GM12878 (cell line): ENCODE data around the gene HSD3B2. TPM values are rescaled to one million over a fixed set of nuclear protein-coding genes. Genes with fewer than 3 reads are reported as not detected.

Experiments used
- ATAC-seq: fragments of 200-7000 bp; cut with Tn5 transposase; 3 replicates; pipeline ENCODE4 v1.9.1; 2020; ENCODE audit warnings: mild to moderate bottlenecking, moderate library complexity
- BruUV-seq: library from RNA; stranded (reverse); fragments of 400-500 nt; replicated peaks from 2 replicates; lab custom pipeline; 2021; lab: Mats Ljungman, UMichigan
- CTCF ChIA-PET: fragments of 300-600 bp; sonication (Branson Sonifier 250); formaldehyde crosslinking; extraction: SDS; loops from one replicate; lab custom pipeline; 2021; ENCODE audit warnings: inconsistent platforms; lab: Yijun Ruan, JAX
- POLR2A ChIA-PET: fragments of 350-600 bp; formaldehyde crosslinking; extraction: SDS; loops from one replicate; lab custom pipeline; 2021; ENCODE audit warnings: inconsistent platforms; lab: Charles Lee
- RAD21 ChIA-PET: fragments of 300-600 bp; sonication (Branson Sonifier 250); formaldehyde crosslinking; loops from one replicate; lab custom pipeline; 2023; ENCODE audit warnings: antibody characterized with exemption; ENCODE audit not compliant: unreplicated experiment; lab: Charles Lee
- SMC1A ChIA-PET: fragments of 300-600 bp; sonication (Branson Sonifier 250); formaldehyde crosslinking; loops from one replicate; lab custom pipeline; 2023; ENCODE audit not compliant: unreplicated experiment, uncharacterized antibody; lab: Charles Lee
- DNase-seq: peaks from one replicate; pipeline ENCODE4 v3.0.0-alpha.2; 2011; ENCODE audit warnings: low read depth, low spot score
- FAIRE-seq: peaks from 3 replicates; lab custom pipeline; 2011; peaks lifted over from hg19 to GRCh38; lab: Jason Lieb, UNC
- H2AFZ ChIP-seq: 2 replicates; pipeline ENCODE4 v1.6.0; 2011; ENCODE audit warnings: low read depth, low read length, control low read depth; ENCODE audit not compliant: control insufficient read depth
- H3K27ac ChIP-seq: 2 replicates; pipeline ENCODE4 v1.5.1; 2011; ENCODE audit warnings: control low read depth; ENCODE audit not compliant: control insufficient read depth, insufficient read depth
- H3K27me3 ChIP-seq, 2 experiments: replicated peaks in 1 of 2; 2 replicates each; pipeline versions ENCODE4 v1.6.0 to v1.6.1; 2011; ENCODE audit warnings: low read length in 1 of 2; ENCODE audit not compliant: control insufficient read depth in 2 of 2, insufficient read depth in 2 of 2
- H3K36me3 ChIP-seq, 2 experiments: 2 replicates each; pipeline ENCODE4 v1.5.1; 2011; ENCODE audit warnings: low read length in 1 of 2; ENCODE audit not compliant: control insufficient read depth in 2 of 2, insufficient read depth in 2 of 2
- H3K4me1 ChIP-seq: 2 replicates; pipeline ENCODE4 v1.6.1; 2011; ENCODE audit warnings: mild to moderate bottlenecking, low read length, moderate library complexity, mixed read lengths; ENCODE audit not compliant: control insufficient read depth, insufficient read depth
- H3K4me2 ChIP-seq: 2 replicates; pipeline ENCODE4 v1.6.0; 2011; ENCODE audit warnings: control low read depth; ENCODE audit not compliant: control insufficient read depth, insufficient read depth
- H3K4me3 ChIP-seq: fragments of 200-600 bp; sonication (generic); 2 replicates; pipeline ENCODE4 v1.5.1; 2016
- H3K79me2 ChIP-seq: 2 replicates; pipeline ENCODE4 v1.6.0; 2011; ENCODE audit warnings: low read length; ENCODE audit not compliant: control insufficient read depth, insufficient read depth
- H3K9ac ChIP-seq: 2 replicates; pipeline ENCODE4 v1.8.0; 2011; ENCODE audit warnings: low read length, control low read depth, mixed read lengths; ENCODE audit not compliant: control insufficient read depth, insufficient read depth
- H3K9me3 ChIP-seq: replicated peaks from 3 replicates; pipeline ENCODE4 v1.5.1; 2011; ENCODE audit warnings: mild to moderate bottlenecking, low read length; ENCODE audit not compliant: control insufficient read depth, insufficient read depth
- H4K20me1 ChIP-seq: 2 replicates; pipeline ENCODE4 v1.6.0; 2011; ENCODE audit not compliant: control insufficient read depth, insufficient read depth
- ATF3 ChIP-seq: IDR thresholded peaks from 2 replicates; pipeline ENCODE4 v1.6.1; 2011; ENCODE audit warnings: low read depth, mild to moderate bottlenecking, low read length, moderate library complexity, borderline replicate concordance; ENCODE audit errors: extremely low read depth
- CBX5 ChIP-seq: sonication (generic); IDR thresholded peaks from 2 replicates; pipeline ENCODE4 v1.6.1; 2016; ENCODE audit warnings: low read depth, moderate library complexity, mild to moderate bottlenecking, inconsistent platforms
- E4F1 ChIP-seq: fragments of 450-650 bp; IDR thresholded peaks from 2 replicates; pipeline ENCODE4 v1.6.1; 2018; ENCODE audit warnings: borderline replicate concordance, mild to moderate bottlenecking; ENCODE audit not compliant: partially characterized antibody
- EP300 ChIP-seq, 2 experiments: fragments of 150-350 bp in 1 of 2; IDR thresholded peaks; 2 replicates each; pipeline ENCODE4 v1.6.1; 2011 to 2012; ENCODE audit warnings: low read depth in 2 of 2, low read length in 2 of 2, borderline replicate concordance in 1 of 2, improper control_type of control experiment in 1 of 2, inconsistent platforms in 1 of 2; ENCODE audit not compliant: control insufficient read depth in 1 of 2
- MEF2A ChIP-seq: IDR thresholded peaks from 2 replicates; pipeline ENCODE4 v1.6.1; 2011; ENCODE audit warnings: low read depth, mild to moderate bottlenecking, low read length, moderate library complexity; ENCODE audit not compliant: insufficient read depth
- MXI1 ChIP-seq: fragments of 150-350 bp; IDR thresholded peaks from 2 replicates; pipeline ENCODE4 v1.6.1; 2011; ENCODE audit warnings: low read depth, mild to moderate bottlenecking, inconsistent platforms, low read length, improper control_type of control experiment
- WGBS: methylation state at CpG from one replicate; pipeline ENCODE4 v1.1.6; 2016; ENCODE audit warnings: low lambda C conversion rate; ENCODE audit not compliant: insufficient replicate concordance, insufficient coverage; ENCODE audit errors: missing lambda C conversion rate; 5-methylcytosine and 5-hydroxymethylcytosine counted together
- in situ Hi-C: fragments of 300-500 bp; cut with MboI; formaldehyde crosslinking; loops from 9 replicates; pipeline ENCODE4 v1.14.3; 2018; ENCODE audit warnings: mixed read lengths
- intact Hi-C: fragments of 100-400 bp; cut with micrococcal nuclease; formaldehyde crosslinking; loops from one replicate; pipeline ENCODE4 v1.14.2; 2022; ENCODE audit not compliant: unreplicated experiment
- polyA plus RNA-seq, 11 experiments: library from polyadenylated mRNA; depleted of rRNA in 4 of 11; unstranded in 6 of 11; stranded (reverse) in 5 of 11; fragments of >200 nt; fragmentation: Nextera tagmentation in 4 of 11; fragmentation: Illumina TruSeq in 1 of 11; extraction: Ambion mirVana in 4 of 11; extraction: Trizol in 1 of 11; gene quantifications; 1 replicate in 1 of 11; 2 replicates in 10 of 11; pipeline versions ENCODE4 v1.2.1 to v1.2.3, GENCODE V29; 2011 to 2016; ENCODE audit warnings: inconsistent platforms in 2 of 11, missing spikeins in 2 of 11, low read depth in 1 of 11
- total RNA-seq, 4 experiments: library from RNA; depleted of rRNA in 3 of 4; stranded (reverse); fragments of >200 nt in 3 of 4; fragmentation: Illumina TruSeq in 1 of 4; extraction: Trizol in 1 of 4; gene quantifications; 2 replicates each; pipeline versions ENCODE4 v1.2.1 to v1.2.3, GENCODE V29; 2013 to 2021

HSD3B2 gene
- total and polyA plus RNA-seq, 10 of the 15 experiments (the other 5 are each of a cell fraction or from before 2014, with no cell fraction given) = 0.56 TPM; not detected in 9

GRCh38 chr1:119404736-119405135 is 10.2 kb upstream of the HSD3B2 start:
- WGBS = 5% methylated on average over 2 of the region's 2 CpGs
- Histone ChIP-seq H4K20me1 (no peaks in the 10 kb centered on the region), H3K79me2 (no peaks in the 10 kb centered on the region), H3K27me3 (no peaks in the 10 kb centered on the region; a peak in 1 of 4 replicates), H3K27ac (no peak overlapping the region), H3K4me3 (no peak overlapping the region), H3K9me3 (no peaks in the 10 kb centered on the region), H3K4me2 (no peak overlapping the region), H3K36me3 (no peaks in the 10 kb centered on the region), H3K9ac (no peak overlapping the region), H3K4me1 (no peaks in the 10 kb centered on the region), H2AFZ (no peak overlapping the region)
- DNase-seq (no peak), ATAC-seq (no peak), FAIRE-seq (no peak)
- TF ChIP-seq CBX5 (no peak), E4F1 (no peak), ATF3 (no peak), MXI1 (no peak), EP300 (IDR thresholded peaks at IDR 0.05; ENCODE audit: borderline replicate concordance in 1 of 2, control insufficient read depth in 1 of 2, low read depth in 2 of 2, low read length in 2 of 2) (no peak), MEF2A (no peak)
- ChIA-PET POLR2A (no interaction called here), CTCF (no interaction called here), SMC1A (no interaction called here), RAD21 (no interaction called here)
- no TSS peak for BruUV-seq
- intact Hi-C loops = no loop called here
- in situ Hi-C loops = loop anchor here (5.0 kb wide), 1 partner anchor 47 kb away; no protein-coding TSS in a partner anchor
